ENCODE measurements around the gene SOCS6.

SOCS6 gene

GRCh38 chr18:70289351-70290312, 787 bp downstream of the SOCS6 start:
- DNase-seq, result no peak

DNA sequence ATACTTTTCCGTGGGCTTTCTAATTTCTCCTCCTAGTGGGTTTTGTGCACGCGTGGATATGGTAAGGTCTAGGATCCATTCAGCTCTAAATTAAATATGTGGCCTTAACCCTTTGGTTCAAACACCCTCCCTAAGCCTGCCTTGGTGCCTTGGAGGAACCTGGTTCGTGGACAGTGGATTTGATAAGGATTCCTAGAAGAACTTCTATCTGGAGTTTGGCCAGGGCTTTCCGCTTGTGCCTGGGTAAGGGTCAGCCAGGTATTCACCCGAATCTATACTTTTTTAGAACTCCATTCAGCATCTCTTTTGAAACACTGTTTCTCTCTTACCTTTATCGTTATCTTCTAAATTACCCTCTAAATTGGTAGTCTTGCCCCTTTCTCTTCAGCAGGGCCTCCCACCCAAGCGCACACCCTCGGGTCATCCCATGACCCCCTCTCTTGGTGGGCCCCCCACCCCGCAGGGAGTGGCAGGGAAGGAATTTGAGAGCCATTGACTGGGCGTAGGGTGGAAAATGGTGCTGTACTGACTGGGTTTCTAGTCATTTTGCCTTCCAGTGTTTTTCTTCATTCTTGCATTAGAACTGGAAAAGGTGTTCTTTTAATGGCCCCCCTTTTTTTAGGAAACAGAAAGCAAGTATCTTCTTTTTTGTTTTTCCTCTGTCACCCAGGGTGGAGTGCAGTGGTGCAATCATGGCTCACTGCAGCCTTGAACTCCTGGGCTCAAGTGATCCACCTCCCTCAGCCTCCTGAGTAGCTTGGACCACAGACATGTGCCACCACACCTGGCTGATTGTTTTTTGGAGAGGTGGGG, 1.8 kb downstream of the SOCS6 start:
- DNase-seq, result no peak

DNA sequence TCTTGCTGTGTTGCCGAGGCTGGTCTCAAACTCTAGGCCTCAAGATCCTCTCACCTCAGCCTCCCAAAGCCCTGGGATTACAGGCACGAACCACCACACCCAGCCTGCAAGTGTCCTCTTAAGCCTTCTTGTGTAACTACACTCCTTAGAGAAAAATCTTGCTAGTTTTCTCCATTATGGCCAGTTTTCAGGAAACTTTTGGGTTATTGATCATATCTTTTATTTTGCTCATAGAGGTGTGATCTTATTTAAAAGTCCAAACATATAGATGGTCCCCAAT, 2.4 kb downstream of the SOCS6 start:
- no peak for DNase-seq

DNA sequence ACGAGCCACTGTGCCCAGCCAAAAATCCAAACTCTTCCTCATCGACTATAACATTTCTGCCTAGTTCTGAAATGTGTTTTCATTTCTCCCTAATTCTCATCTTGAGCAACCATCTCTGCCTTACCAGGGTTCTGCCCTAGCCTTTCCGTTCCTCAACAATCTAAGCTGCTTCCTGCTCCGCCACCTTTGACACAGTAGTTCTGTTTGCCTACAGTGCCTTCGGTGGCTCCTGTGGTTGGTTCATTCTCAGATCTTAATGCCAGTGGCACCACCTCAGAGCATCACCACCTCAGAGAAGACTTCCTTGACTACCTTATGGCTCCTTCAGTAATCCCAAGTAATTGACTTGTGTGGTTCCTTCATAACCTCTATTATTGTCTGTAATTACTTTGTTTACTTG, 3.8 kb downstream of the SOCS6 start:
- DNase-seq, result no peak

- no peak for DNase-seq
These were observed 4.3 kb downstream of the SOCS6 start for GRCh38 chr18:70293166-70293565.

DNA sequence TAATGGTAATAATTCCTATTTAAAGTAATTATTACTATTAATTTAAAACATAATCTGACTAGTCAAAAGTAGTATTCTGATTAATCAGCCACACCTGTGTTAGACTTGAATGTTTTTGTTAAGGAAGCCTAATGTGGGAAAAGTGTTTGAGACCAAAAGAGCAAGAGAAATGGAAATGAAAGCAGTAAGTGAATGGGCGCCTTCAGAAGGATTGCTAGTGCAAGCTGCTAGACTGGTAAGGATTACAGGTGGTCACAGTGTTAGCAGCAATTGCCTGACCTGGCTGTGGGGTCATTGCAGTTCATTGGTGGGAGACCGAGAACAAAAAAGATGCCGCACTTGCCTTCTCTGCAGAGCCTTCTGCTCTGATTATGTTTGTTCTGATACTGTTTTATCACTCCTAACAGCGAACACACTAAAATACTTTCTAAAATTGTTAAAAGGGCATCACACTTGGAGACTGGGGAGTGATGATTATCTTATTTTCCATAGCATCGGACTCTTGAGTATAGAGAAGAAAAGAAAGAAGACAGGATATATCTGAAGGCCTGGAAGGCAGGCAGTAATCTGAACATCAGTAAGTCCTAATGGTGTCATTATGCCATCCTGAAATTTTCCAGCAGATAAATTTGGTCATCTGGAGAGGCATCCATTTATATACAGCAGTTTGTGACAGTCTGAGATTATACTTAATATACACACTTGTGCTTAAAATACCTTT, 5.8 kb downstream of the SOCS6 start:
- DNase-seq, result no peak

GRCh38 chr18:70295192-70296188, 6.6 kb downstream of the SOCS6 start:
- DNase-seq, result no peak

GRCh38 chr18:70296289-70296688, 7.4 kb downstream of the SOCS6 start:
- no peak for DNase-seq

- DNase-seq, result no peak
These were observed 7.9 kb downstream of the SOCS6 start for GRCh38 chr18:70296781-70297180.

GRCh38 chr18:70299393-70299792, 10.5 kb downstream of the SOCS6 start:
- DNase-seq, result no peak

- no peak for DNase-seq
These were observed 12.8 kb downstream of the SOCS6 start for GRCh38 chr18:70301667-70302066.

DNA sequence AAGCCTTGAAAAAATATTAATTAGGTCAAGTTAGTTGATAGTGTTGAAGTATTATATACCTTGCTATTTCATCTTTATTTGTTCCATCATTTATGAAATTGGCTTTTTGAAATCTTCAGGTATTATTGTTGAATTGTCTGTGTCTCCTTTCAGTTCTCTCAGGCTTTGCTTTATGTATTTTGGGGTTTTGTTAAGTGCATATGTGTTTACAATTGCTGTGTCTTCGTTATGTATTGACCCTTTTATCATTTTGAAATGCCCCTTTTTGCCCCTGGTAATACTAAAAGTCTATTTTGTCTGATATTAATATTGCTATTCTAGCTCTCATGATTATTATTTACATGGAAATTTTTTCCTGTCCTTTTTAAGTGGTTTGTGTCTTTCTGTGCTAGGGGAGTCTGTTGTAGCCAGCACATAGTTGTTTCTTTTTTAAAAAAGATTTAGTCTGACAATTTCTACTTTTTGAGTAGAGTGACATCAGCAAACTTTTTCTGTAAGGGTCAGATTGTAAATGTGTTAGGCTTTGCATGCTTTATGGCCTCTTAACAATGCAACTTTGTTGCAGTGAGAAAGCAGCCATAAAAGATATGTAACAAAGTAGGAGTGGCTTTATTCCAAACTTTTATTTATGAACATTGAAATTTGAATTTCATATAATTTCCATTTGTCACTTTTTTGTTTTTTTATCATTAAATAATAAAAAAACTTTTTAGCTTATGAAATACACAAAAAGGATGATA, 19.9 kb downstream of the SOCS6 start:
- DNase-seq, result no peak

- DNase-seq, result no peak
These were observed 21.9 kb downstream of the SOCS6 start for GRCh38 chr18:70310560-70311320.

- no peak for DNase-seq
These were observed 22.9 kb downstream of the SOCS6 start for GRCh38 chr18:70311726-70312125.

- no peak for DNase-seq
These were observed 24.8 kb downstream of the SOCS6 start for GRCh38 chr18:70313640-70314039.

- DNase-seq, result no peak
These were observed 25.4 kb downstream of the SOCS6 start for GRCh38 chr18:70314151-70314782.

GRCh38 chr18:70319187-70319586, 30.3 kb downstream of the SOCS6 start:
- DNase-seq, result no peak

DNA sequence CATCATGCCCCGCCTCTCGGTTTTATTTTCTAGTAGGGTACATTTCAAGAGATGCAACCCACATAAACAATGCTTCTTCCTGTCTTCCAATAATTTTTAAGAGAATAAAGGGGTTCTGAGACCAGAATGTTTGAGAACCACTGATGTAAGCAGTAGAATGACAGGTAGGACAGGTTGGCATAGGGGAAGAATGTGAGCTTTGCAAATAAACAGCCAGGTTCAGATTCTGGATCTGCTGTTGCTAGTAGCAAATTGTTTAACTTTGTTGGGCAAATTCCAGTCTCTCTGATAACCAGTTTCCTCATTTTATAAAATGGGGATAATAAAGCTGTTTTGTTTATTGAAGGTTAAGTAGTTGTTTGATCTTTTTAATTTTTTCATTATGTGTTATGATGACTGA, 32.8 kb downstream of the SOCS6 start:
- DNase-seq, result no peak

- no peak for DNase-seq
These were observed 33.5 kb downstream of the SOCS6 start for GRCh38 chr18:70322385-70322784.

DNA sequence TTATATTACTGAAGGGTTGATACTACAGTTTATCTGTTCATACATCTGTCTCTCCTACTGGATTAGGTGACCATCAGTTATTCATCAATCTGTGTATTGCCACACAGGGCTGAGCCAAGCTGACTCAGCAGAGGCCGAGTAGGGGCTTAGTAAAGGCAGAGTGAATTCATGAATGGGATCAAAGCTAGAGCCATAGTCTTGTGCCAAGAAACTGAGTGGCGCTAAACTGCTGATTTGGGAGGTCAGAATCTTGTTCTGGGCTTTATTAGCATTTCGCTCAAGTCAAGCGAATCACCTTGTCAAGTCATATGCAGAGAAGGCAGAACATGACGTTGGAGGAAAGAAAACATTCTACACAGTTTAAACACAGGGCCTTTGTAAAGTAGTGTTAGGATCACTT, 34.1 kb downstream of the SOCS6 start:
- peak; percentile 66 for DNase-seq

Measured in fibroblast of upper back skin (primary cell).